ENCODE data around the gene KCNAB1. TPM values are rescaled to one million over a fixed set of nuclear protein-coding genes. Genes with fewer than 3 reads are reported as not detected.

KCNAB1 gene
- total RNA-seq, 1 experiment from 2014 or later: not detected

DNA sequence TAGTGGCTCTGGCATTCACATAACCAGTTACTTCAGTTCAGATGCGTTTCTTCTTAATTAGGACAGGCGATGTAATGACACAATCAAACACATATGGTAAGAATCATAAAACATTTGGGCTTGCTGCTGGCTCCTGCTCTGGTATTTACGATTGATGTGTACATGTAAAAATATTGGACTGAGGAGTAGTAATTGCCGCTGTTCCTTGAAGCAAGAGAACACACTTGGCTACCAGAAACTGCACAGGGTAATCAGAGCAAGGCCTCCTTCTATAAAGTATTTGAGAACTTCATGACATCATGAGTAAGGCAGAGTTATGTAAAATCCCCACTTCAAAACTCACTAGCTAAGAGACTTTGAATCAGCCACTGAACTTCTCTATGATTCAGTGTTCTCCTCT lies 276.5 kb downstream of the KCNAB1 start:
- no TSS peak for BruUV-seq (replicated peaks)
- Histone ChIP-seq H3K9me3 (ENCODE audit: control insufficient read depth in 1 of 2, insufficient read depth in 1 of 2, low read depth in 1 of 2, low read length in 2 of 2) (no peaks in the 10 kb centered on the region), H2AFZ (ENCODE audit: low read depth, low read length, poor library complexity, severe bottlenecking) (no peak overlapping the region), H4K20me1 (ENCODE audit: insufficient read depth) (no peaks in the 10 kb centered on the region), H3K27ac (ENCODE audit: low read depth, low read length) (no peak overlapping the region), H3K79me2 (ENCODE audit: insufficient read depth, low read length) (no peaks in the 10 kb centered on the region), H3K4me1 (ENCODE audit: control insufficient read depth in 1 of 2, insufficient read depth in 2 of 2, low read length in 2 of 2) (no peaks in the 10 kb centered on the region), H3K4me2 (ENCODE audit: low read length) (no peak overlapping the region), H3K9ac (ENCODE audit: low read length) (no peak overlapping the region), H3K9me2 (ENCODE audit: insufficient read depth) (no peaks in the 10 kb centered on the region), H3K27me3 (ENCODE audit: insufficient read depth, low read length) (no peaks in the 10 kb centered on the region), H3K36me3 (ENCODE audit: control insufficient read depth in 1 of 2, insufficient read depth in 2 of 2, low read length in 2 of 2) (no peaks in the 10 kb centered on the region), H3K4me3 (replicated peaks in 1 of 2; ENCODE audit: low read depth in 1 of 2, low read length in 2 of 2) (no peak overlapping the region)
- TF ChIP-seq SIN3A (IDR thresholded peaks at IDR 0.05; ENCODE audit: low read depth) (no peak), YY1 (IDR thresholded peaks at IDR 0.05; ENCODE audit: extremely low read depth, insufficient replicate concordance, low read depth, low read length) (no peak), EZH2phosphoT487 (IDR thresholded peaks at IDR 0.05; ENCODE audit: borderline replicate concordance) (no peak), TCF7L2 (IDR thresholded peaks at IDR 0.05; ENCODE audit: borderline replicate concordance, extremely low read depth, insufficient read depth, insufficient read length) (no peak), POLR2A (IDR thresholded peaks at IDR 0.05; ENCODE audit: borderline replicate concordance, extremely low read depth, insufficient read depth, insufficient read length) (no peak), EZH2 (IDR thresholded peaks at IDR 0.05) (no peak), ELF1 (IDR thresholded peaks at IDR 0.05; ENCODE audit: borderline replicate concordance, low read depth) (no peak)
- RAD21 ChIA-PET (ENCODE audit: low non-redundant PET in 1 of 2, low total read pairs in 2 of 2, uncharacterized antibody in 2 of 2, unreplicated experiment in 2 of 2): no interaction called here
- ATAC-seq (no peak), DNase-seq (ENCODE audit: low read depth, low spot score) (no peak)
- intact Hi-C loops (cut with micrococcal nuclease): no loop called here
- CTCF ChIA-PET: no interaction called here
- POLR2A ChIA-PET: no interaction called here

DNA sequence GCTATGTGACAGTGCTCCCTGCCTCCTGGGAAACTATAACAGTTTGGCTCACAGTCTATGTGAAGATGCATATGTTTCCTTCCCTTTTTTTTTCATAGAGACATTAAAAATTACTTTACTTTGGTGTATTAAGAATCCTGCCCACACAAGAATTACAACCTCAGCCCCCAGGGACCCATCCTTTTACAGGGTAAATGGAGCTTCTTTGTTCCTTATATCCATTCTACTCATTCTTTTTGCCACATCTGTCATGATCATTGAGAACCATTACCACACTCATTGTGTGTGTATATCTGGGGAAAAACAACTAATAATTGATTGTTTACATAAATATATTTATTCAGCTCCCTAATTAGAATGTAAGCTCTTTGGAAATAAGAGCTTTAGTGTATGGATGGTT lies 277.2 kb downstream of the KCNAB1 start:
- no peaks in the 10 kb centered on the region for H3K79me2 ChIP-seq (ENCODE audit: insufficient read depth, low read length)
- no peaks in the 10 kb centered on the region for H3K36me3 ChIP-seq (ENCODE audit: control insufficient read depth in 1 of 2, insufficient read depth in 2 of 2, low read length in 2 of 2)
- H3K27ac ChIP-seq (ENCODE audit: low read depth, low read length): no peak overlapping the region
- H3K9me3 ChIP-seq (ENCODE audit: control insufficient read depth in 1 of 2, insufficient read depth in 1 of 2, low read depth in 1 of 2, low read length in 2 of 2): no peaks in the 10 kb centered on the region
- H3K4me1 ChIP-seq (ENCODE audit: control insufficient read depth in 1 of 2, insufficient read depth in 2 of 2, low read length in 2 of 2): no peaks in the 10 kb centered on the region
- H3K27me3 ChIP-seq (ENCODE audit: insufficient read depth, low read length): no peaks in the 10 kb centered on the region
- no TSS peak for BruUV-seq (replicated peaks)
- no peak for DNase-seq (ENCODE audit: low read depth, low spot score)
- H4K20me1 ChIP-seq (ENCODE audit: insufficient read depth): no peaks in the 10 kb centered on the region
- no peak overlapping the region for H3K4me3 ChIP-seq (replicated peaks in 1 of 2; ENCODE audit: low read depth in 1 of 2, low read length in 2 of 2)
- TF ChIP-seq, protein P1, sequence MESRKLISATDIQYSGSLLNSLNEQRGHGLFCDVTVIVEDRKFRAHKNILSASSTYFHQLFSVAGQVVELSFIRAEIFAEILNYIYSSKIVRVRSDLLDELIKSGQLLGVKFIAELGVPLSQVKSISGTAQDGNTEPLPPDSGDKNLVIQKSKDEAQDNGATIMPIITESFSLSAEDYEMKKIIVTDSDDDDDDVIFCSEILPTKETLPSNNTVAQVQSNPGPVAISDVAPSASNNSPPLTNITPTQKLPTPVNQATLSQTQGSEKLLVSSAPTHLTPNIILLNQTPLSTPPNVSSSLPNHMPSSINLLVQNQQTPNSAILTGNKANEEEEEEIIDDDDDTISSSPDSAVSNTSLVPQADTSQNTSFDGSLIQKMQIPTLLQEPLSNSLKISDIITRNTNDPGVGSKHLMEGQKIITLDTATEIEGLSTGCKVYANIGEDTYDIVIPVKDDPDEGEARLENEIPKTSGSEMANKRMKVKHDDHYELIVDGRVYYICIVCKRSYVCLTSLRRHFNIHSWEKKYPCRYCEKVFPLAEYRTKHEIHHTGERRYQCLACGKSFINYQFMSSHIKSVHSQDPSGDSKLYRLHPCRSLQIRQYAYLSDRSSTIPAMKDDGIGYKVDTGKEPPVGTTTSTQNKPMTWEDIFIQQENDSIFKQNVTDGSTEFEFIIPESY (IDR thresholded peaks at IDR 0.05; ENCODE audit: extremely low read depth, insufficient replicate concordance, low read length): no peak
- TF ChIP-seq EZH2phosphoT487 (IDR thresholded peaks at IDR 0.05; ENCODE audit: borderline replicate concordance) (no peak), TCF7L2 (IDR thresholded peaks at IDR 0.05; ENCODE audit: borderline replicate concordance, extremely low read depth, insufficient read depth, insufficient read length) (no peak), SRF (IDR thresholded peaks at IDR 0.05; ENCODE audit: low read depth) (no peak), EZH2 (IDR thresholded peaks at IDR 0.05) (no peak), POLR2AphosphoS5 (IDR thresholded peaks at IDR 0.05; ENCODE audit: low read depth, low read length) (no peak)
- TF ChIP-seq, protein P2, sequence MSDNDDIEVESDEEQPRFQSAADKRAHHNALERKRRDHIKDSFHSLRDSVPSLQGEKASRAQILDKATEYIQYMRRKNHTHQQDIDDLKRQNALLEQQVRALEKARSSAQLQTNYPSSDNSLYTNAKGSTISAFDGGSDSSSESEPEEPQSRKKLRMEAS (IDR thresholded peaks at IDR 0.05): no peak
- no peaks in the 10 kb centered on the region for H3K9me2 ChIP-seq (ENCODE audit: insufficient read depth)
- H2AFZ ChIP-seq (ENCODE audit: low read depth, low read length, poor library complexity, severe bottlenecking): no peak overlapping the region
- POLR2A ChIA-PET: no interaction called here
- H3K4me2 ChIP-seq (ENCODE audit: low read length): no peak overlapping the region
- CTCF ChIA-PET: no interaction called here
- H3K9ac ChIP-seq (ENCODE audit: low read length): no peak overlapping the region
- ATAC-seq: no peak
- RAD21 ChIA-PET (ENCODE audit: low non-redundant PET in 1 of 2, low total read pairs in 2 of 2, uncharacterized antibody in 2 of 2, unreplicated experiment in 2 of 2): no interaction called here
- intact Hi-C loops (cut with micrococcal nuclease): no loop called here

Data from HCT116 (cell line).